HG02973 (cell line): Measurements from ENCODE around the gene PSENEN.
"Not testable (repeated sequence)": the region's sequence is repeated elsewhere in the genome, so short reads cannot be mapped to it uniquely, and the experiment has no call there.

Source experiments
- ATAC-seq: cut with Tn5 transposase; IDR thresholded peaks from one replicate; pipeline ENCODE4 v1.9.1; 2021; ENCODE audit warnings: moderate library complexity; ENCODE audit not compliant: unreplicated experiment

The PSENEN gene

GRCh38 chr19:35787227-35787799 is 41.9 kb downstream of the PSENEN start:
- ATAC-seq: no peak

GRCh38 chr19:35788205-35788960 is 42.9 kb downstream of the PSENEN start:
- no peak for ATAC-seq

GRCh38 chr19:35789195-35789977 is 43.9 kb downstream of the PSENEN start:
- ATAC-seq: no peak

DNA sequence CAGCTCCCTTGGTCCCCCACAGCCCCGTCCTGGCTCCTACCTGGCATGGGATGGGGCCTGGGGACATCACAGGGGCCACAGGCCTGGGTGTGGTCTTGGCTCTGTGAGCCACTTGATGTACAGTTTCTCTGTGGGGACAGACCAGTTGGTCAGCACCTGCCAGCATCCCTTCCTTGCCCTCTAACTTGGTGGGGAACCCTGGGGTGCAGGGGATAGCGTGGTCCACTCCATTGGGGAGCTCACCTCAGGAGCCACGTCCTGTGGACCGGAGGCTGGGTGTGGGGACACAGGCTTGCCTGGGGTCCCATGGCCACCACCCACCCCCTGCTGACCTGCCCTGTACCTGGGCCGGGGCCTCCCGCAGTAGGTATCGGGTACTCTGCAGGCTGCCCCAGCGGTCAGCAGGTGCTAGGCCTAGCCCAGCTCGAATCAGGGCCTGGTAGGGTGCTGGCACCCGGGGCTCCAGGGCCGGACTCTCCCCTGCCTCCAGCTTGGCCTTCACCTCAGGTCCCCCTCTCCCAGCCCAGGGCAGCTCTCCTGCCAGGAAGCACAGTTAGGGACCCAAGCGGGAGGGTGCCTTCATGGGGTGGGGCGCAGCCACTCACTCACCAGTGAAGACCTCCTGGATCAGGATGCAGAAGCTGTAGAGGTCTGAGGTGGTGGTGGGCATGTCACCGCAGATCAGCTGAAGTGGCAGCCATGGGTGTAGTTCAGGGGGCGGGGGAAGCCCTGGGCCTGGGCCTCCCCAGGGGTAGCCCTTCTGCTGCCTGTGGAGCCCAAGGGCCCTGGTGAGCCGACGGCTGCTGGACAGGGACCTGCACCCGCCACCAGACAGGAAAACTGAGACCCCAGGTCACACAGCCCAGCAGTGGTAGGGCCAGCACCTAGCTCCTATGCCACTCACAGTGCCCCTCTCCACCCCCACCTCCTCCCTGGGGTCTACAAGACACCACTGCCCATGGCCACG is 44.8 kb downstream of the PSENEN start:
- no peak for ATAC-seq

DNA sequence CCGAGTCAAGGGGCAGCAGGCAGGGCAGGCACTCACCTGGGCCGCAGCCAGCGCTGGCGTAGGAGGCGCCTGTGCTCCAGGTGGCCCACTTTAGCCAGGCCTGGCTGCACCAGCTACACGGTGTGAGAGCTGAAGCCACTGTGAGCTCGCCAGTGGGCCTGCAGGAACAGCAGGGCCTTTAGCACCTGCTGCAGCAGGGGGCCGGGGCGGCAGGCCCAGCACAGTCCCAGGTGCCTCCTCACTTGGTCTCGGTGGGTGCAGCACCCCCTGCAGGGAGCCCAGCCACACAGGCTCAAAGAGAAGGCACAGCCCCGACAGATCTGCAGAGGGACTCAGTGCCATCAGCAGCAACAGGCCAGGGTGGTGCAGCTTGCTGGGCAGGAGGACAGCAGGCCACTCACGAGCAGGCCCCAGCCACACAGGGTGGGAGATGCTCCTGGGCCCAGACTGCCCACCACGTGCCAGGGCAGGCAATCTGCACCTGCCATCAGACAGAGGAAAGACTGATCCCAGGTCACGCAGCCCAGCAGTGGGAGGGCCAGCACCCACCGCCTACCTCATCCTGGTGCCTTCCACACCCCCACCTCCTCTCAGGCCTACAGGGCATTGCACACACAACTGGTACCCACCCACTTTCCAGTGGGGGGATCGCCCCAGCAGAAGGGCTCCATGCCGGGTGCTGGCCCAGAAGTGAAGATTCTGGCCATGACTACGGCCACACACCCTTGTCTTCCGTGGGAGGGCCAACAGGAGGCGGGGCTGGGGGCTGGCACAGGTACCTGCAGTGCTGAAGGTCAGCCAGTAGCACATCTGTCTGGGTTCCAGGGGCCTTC is 45.7 kb downstream of the PSENEN start:
- ATAC-seq: no peak

DNA sequence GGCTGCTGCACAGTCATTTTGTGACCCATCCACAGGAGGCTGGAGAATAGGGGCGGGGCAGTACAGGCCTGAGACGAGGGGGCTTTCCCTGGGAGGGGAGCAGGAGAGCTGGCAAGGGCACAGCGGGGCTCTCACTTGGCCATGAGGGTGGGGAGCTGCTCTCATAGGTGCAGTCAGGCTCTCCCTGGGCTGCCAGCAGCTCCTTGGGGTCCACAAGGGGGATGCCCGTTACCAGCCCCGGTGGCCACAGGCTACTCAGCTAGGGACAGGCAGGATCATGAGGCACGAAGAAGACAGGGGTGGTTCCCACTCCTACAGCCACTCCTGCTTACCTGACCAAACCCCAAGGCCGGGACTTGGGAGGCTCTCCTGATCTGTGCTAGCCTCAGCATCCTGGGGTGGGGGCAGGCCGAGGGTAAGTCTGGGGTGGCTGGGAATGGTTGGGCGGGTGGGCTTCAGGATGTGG is 46.4 kb downstream of the PSENEN start:
- ATAC-seq: no peak

DNA sequence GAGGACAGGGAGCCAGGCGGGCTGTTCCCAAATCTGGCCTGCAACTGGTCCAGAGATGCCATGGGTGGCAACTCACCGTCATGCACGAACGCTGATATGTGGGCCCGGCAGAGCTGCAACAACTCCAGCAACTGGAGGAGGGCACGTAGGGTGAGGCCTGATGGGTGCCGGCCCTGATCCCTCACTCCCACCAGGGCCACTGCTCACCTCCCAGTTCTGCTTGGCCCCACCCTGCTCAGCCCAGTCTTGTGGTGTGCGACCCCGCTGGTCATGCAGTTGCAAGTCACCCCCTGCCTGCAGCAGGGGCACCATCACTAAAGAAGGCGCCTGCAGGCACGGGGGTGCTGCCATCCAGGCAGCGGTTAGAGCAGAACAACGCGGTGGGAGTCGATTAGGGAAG is 46.9 kb downstream of the PSENEN start:
- ATAC-seq: no peak

- no peak for ATAC-seq
Observed at GRCh38 chr19:35792888-35793287, 47.4 kb downstream of the PSENEN start.

GRCh38 chr19:35793381-35794165 is 48.1 kb downstream of the PSENEN start:
- no peak for ATAC-seq

DNA sequence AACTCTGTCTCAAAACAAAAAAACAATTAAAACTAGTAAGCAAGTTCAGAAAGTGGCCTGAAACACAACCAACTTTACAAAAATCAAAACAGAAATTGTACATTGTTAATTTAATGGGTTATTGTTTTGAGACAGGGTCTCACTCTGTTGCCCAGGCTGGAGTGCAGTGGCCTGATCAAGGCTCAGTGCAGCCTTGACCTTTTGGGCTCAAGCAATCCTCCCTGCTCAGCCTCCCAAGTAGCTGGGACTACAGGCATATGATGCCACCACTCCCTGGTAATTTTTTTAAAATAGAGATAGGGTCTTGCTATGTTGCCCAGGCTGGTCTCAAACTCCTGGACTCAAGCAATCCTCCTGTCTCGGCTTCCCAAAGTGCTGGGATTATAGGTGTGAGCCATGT is 50.1 kb downstream of the PSENEN start:
- ATAC-seq: not testable (repeated sequence)
